Prostate gland (tissue), 2 donors: Measurements from ENCODE around the gene PPFIA1. TPM values are rescaled to one million over a fixed set of nuclear protein-coding genes. Genes with fewer than 3 reads are reported as not detected.

Source experiments
- microRNA counts, 2 donors: library from miRNA; unstranded; fragments of <30 nt; microRNA quantifications; one replicate each; lab custom pipeline; 2016 to 2017
- microRNA-seq: library from miRNA; unstranded; fragments of <30 nt; microRNA quantifications from one replicate; pipeline ENCODE4, GENCODE V29; 2016
- small RNA-seq, 2 donors: library from RNA; depleted of rRNA; stranded (forward); fragments of <200 nt; gene quantifications; one replicate each; pipeline ENCODE3, GENCODE V24; 2016
- total RNA-seq, 2 donors: library from RNA; depleted of rRNA; stranded (reverse); fragments of >200 nt; gene quantifications; one replicate each; pipeline ENCODE4 v1.1.0, GENCODE V29; 2016

Gene PPFIA1
- total RNA-seq, 2 donors from 2014 or later: 29.1 to 61.8 TPM

MicroRNAs encoded within 50 kb of the gene (microRNA counts, 767-probe panel; counts per million panel counts)
- microRNA hsa-miR-548k (lab: Ali Mortazavi, UCI): 1,014 to 2,056 counts per million in 2 donors

Small RNA genes within 50 kb of the gene (microRNA-seq; reads per million reads assigned to microRNA genes)
- gene MIR548K: 0.92 reads per million, percentile 7 among the genes with 10 or more reads in this experiment

Small RNA genes within 50 kb of the gene (small RNA-seq; reads per million reads assigned to genes)
- gene MIR548K: 3.0 to 3.2 reads per million in 2 donors

Other genes with a start within 250 kb of the PPFIA1 start
- gene ANO1, start 192.4 kb upstream of the PPFIA1 start, total RNA-seq: 10 to 100 TPM; 34.6 to 43.9 TPM
- gene FADD, start 67.4 kb upstream of the PPFIA1 start, total RNA-seq: 10 to 100 TPM; 16.0 to 18.4 TPM
- 100 to 1,000 TPM; 208 to 348 TPM for gene CTTN, start 127.8 kb downstream of the PPFIA1 start, total RNA-seq